GDM1 (cell line): Measurements from ENCODE around the gene MNS1.
"Not testable (repeated sequence)": the region's sequence is repeated elsewhere in the genome, so short reads cannot be mapped to it uniquely, and the experiment has no call there.

Experiments
- DNase-seq: peaks from one replicate; lab custom pipeline; 2025; lab: John Stamatoyannopoulos, UW

The MNS1 gene

GRCh38 chr15:56445746-56446145, 19.2 kb downstream of the MNS1 start:
- no peak for DNase-seq

GRCh38 chr15:56442354-56442753, 22.6 kb downstream of the MNS1 start:
- no peak for DNase-seq

GRCh38 chr15:56440214-56440770, 24.6 kb downstream of the MNS1 start:
- DNase-seq, result no peak

GRCh38 chr15:56432304-56432703, 32.6 kb downstream of the MNS1 start:
- no peak for DNase-seq

GRCh38 chr15:56428821-56429458, 36.0 kb downstream of the MNS1 start:
- no peak for DNase-seq

- DNase-seq, result no peak
These were observed 39.0 kb downstream of the MNS1 start for GRCh38 chr15:56425976-56426375.

- no peak for DNase-seq
These were observed 39.7 kb downstream of the MNS1 start for GRCh38 chr15:56425276-56425675.

- DNase-seq, result not testable (repeated sequence)
These were observed 51.7 kb downstream of the MNS1 start for GRCh38 chr15:56413114-56413733.

GRCh38 chr15:56411122-56411749, 53.7 kb downstream of the MNS1 start:
- no peak for DNase-seq

- DNase-seq, result no peak
These were observed 54.2 kb downstream of the MNS1 start for GRCh38 chr15:56410721-56411120.

GRCh38 chr15:56399209-56399608, 65.7 kb downstream of the MNS1 start:
- DNase-seq, result not testable (repeated sequence)

- DNase-seq, result not testable (repeated sequence)
These were observed 67.6 kb downstream of the MNS1 start for GRCh38 chr15:56397325-56397724.

- DNase-seq, result no peak
These were observed 70.0 kb downstream of the MNS1 start for GRCh38 chr15:56394909-56395308.

GRCh38 chr15:56393277-56393676, 71.7 kb downstream of the MNS1 start:
- DNase-seq, result no peak

- no peak for DNase-seq
These were observed 74.1 kb downstream of the MNS1 start for GRCh38 chr15:56390739-56391267.

- no peak for DNase-seq
These were observed 79.0 kb downstream of the MNS1 start for GRCh38 chr15:56385908-56386307.

- DNase-seq, result no peak
These were observed 81.9 kb downstream of the MNS1 start for GRCh38 chr15:56383010-56383409.
